ENCODE results near the gene DBNDD1.

DNA sequence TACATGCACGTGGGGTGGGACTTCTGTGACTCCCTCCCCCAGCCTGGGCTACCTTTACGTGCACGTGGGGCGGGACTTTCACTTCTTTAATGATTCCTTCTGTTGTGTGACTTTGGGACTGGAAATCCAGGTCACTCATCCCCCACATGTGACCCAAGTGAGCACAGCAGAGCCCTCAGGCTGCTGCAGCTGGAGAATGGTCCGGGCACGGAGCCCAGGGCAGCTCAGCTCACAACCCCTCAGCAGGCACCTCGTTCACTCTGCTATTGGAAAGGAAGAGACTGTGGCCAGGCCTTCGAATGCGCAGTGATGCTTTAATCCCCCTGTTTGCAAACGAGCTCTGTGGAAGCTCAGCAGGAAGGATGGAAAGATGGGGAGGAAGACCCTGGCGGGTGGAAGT is 14.7 kb downstream of the DBNDD1 start:
- TF ChIP-seq, protein P1, sequence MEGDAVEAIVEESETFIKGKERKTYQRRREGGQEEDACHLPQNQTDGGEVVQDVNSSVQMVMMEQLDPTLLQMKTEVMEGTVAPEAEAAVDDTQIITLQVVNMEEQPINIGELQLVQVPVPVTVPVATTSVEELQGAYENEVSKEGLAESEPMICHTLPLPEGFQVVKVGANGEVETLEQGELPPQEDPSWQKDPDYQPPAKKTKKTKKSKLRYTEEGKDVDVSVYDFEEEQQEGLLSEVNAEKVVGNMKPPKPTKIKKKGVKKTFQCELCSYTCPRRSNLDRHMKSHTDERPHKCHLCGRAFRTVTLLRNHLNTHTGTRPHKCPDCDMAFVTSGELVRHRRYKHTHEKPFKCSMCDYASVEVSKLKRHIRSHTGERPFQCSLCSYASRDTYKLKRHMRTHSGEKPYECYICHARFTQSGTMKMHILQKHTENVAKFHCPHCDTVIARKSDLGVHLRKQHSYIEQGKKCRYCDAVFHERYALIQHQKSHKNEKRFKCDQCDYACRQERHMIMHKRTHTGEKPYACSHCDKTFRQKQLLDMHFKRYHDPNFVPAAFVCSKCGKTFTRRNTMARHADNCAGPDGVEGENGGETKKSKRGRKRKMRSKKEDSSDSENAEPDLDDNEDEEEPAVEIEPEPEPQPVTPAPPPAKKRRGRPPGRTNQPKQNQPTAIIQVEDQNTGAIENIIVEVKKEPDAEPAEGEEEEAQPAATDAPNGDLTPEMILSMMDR (IDR thresholded peaks at IDR 0.05; ENCODE audit: poor library complexity) = no peak
- no peak for TF ChIP-seq EZH2 (IDR thresholded peaks at IDR 0.05; ENCODE audit: borderline replicate concordance)
- no peak for TF ChIP-seq EZH2phosphoT487 (IDR thresholded peaks at IDR 0.05; ENCODE audit: low read depth, severe bottlenecking, unreplicated experiment)

All from hepatocyte (in vitro differentiated cells).